Measurements from ENCODE around the gene AAK1.

The AAK1 gene

DNA sequence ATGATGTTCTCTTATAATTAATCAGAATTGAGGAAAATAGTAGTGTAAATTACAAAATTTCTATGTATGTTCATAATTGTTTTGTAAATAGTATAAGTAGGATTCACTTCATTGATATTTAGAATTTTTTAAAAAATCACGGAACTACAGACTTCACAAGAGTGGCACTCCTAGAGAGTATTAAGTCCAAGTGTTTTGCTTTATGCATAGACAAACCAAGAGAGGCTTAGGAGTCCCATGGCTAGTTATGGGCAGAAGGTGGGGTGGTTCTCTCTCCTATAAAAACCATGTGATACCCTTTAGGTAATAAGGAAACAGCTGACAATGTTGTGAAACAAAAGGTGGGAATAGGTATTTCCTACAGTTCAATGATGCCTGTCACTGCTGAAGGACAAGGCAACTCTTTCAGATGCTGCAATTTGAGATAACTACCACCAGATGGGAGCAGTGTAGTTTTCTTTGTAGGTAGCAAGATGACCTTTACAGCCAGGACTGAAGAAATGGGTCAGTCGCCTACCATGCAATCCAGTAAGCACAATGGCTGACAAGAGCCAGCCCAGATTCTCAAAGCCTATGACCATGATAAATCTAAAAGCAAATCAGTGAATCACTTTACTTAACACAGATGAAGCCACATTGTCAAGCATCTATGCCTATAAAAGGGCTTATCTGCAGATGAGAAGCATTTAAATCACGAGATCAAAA, 83.9 kb downstream of the AAK1 start:
- Histone ChIP-seq H3K4me2 (ENCODE audit: insufficient read depth, low read length, poor library complexity, severe bottlenecking) (no peak overlapping the region), H2AFZ (ENCODE audit: low read length) (no peak overlapping the region), H2BK120ac (ENCODE audit: low read depth, low read length) (no peak overlapping the region), H2BK12ac (ENCODE audit: low read length) (no peak overlapping the region), H2BK15ac (ENCODE audit: low read length) (no peak overlapping the region), H3K79me1 (ENCODE audit: low read depth, low read length) (no peaks in the 10 kb centered on the region), H2AK5ac (ENCODE audit: low read depth, low read length) (no peak overlapping the region), H2BK5ac (ENCODE audit: low read length) (no peak overlapping the region), H3K4ac (ENCODE audit: low read length) (no peak overlapping the region), H3K36me3 (replicated peaks in 1 of 2; ENCODE audit: control insufficient read depth in 2 of 2, insufficient read depth in 2 of 2, low read length in 2 of 2) (peaks cover 1 to 4% of the 10 kb centered on the region in 2 donors), H3K27me3 (ENCODE audit: control insufficient read depth in 3 of 3, insufficient read depth in 3 of 3, low read depth in 1 of 3, low read length in 3 of 3) (no peaks in the 10 kb centered on the region), H3K9ac (ENCODE audit: low read depth, low read length, poor library complexity) (no peak overlapping the region), H3K27ac (replicated peaks; ENCODE audit: low read length) (no peak overlapping the region), H3K4me1 (ENCODE audit: control insufficient read depth in 2 of 2, insufficient read depth in 1 of 2, low read depth in 1 of 2, low read length in 2 of 2) (peaks cover 0 to 3% of the 10 kb centered on the region in 2 donors), H4K8ac (ENCODE audit: low read depth, low read length) (no peak overlapping the region), H3K9me3 (replicated peaks in 1 of 2; ENCODE audit: control insufficient read depth in 2 of 2, insufficient read depth in 1 of 2, low read depth in 1 of 2, low read length in 2 of 2) (no peaks in the 10 kb centered on the region), H3K18ac (ENCODE audit: low read length) (no peak overlapping the region), H3K4me3 (ENCODE audit: low read length in 2 of 2) (no peak overlapping the region), H3K23ac (ENCODE audit: low read depth, low read length, poor library complexity) (no peak overlapping the region), H3K14ac (ENCODE audit: low read length) (no peak overlapping the region), H4K91ac (ENCODE audit: low read depth, low read length, poor library complexity) (no peak overlapping the region)
- DNase-seq (ENCODE audit: low spot score) = peak; percentile 63
- no CpG with 5 or more reads among the region's 3 CpGs for WGBS, 2 donors (ENCODE audit: extremely low coverage in 2 of 2, insufficient read length in 2 of 2, insufficient replicate concordance in 1 of 2)

DNA sequence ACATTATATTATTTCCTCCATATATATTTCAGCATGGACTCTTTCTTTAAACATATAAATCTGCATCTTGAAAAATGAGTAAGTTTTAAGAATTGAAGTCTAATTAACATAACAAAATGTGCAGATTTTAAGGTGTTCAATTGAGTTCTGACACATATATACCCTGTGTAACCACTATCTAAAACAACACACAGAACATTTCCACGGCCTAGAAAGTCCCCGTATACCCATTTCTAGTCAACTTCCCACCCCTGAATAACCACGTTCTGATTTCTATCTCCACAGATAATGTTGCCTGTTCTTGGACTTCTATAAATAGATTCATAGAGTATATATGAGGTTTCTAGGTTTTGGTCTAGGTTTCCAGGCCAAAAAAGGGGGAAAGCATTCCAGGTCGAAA, 87.5 kb downstream of the AAK1 start:
- no peak overlapping the region for H2BK5ac ChIP-seq (ENCODE audit: low read length)
- WGBS, 2 donors (ENCODE audit: extremely low coverage in 2 of 2, insufficient read length in 2 of 2, insufficient replicate concordance in 1 of 2) = no CpG with 5 or more reads among the region's 4 CpGs
- H2AK5ac ChIP-seq (ENCODE audit: low read depth, low read length) = no peak overlapping the region
- no peaks in the 10 kb centered on the region for H3K9me3 ChIP-seq (replicated peaks in 1 of 2; ENCODE audit: control insufficient read depth in 2 of 2, insufficient read depth in 1 of 2, low read depth in 1 of 2, low read length in 2 of 2)
- H3K4me2 ChIP-seq (ENCODE audit: insufficient read depth, low read length, poor library complexity, severe bottlenecking) = no peak overlapping the region
- no peak overlapping the region for H2BK12ac ChIP-seq (ENCODE audit: low read length)
- no peaks in the 10 kb centered on the region for H3K79me1 ChIP-seq (ENCODE audit: low read depth, low read length)
- no peak overlapping the region for H3K9ac ChIP-seq (ENCODE audit: low read depth, low read length, poor library complexity)
- peaks cover 1 to 6% of the 10 kb centered on the region in 2 donors for H3K36me3 ChIP-seq (replicated peaks in 1 of 2; ENCODE audit: control insufficient read depth in 2 of 2, insufficient read depth in 2 of 2, low read length in 2 of 2)
- no peak overlapping the region for H3K27ac ChIP-seq (replicated peaks; ENCODE audit: low read length)
- no peak for DNase-seq (ENCODE audit: low spot score)
- H3K14ac ChIP-seq (ENCODE audit: low read length) = no peak overlapping the region
- H4K91ac ChIP-seq (ENCODE audit: low read depth, low read length, poor library complexity) = no peak overlapping the region
- no peak overlapping the region for H2AFZ ChIP-seq (ENCODE audit: low read length)
- H3K4me3 ChIP-seq (ENCODE audit: low read length in 2 of 2) = no peak overlapping the region
- peaks cover 0 to 3% of the 10 kb centered on the region in 2 donors for H3K4me1 ChIP-seq (ENCODE audit: control insufficient read depth in 2 of 2, insufficient read depth in 1 of 2, low read depth in 1 of 2, low read length in 2 of 2)
- no peak overlapping the region for H3K18ac ChIP-seq (ENCODE audit: low read length)
- H3K27me3 ChIP-seq (ENCODE audit: control insufficient read depth in 3 of 3, insufficient read depth in 3 of 3, low read depth in 1 of 3, low read length in 3 of 3) = no peaks in the 10 kb centered on the region
- no peak overlapping the region for H2BK120ac ChIP-seq (ENCODE audit: low read depth, low read length)
- H3K23ac ChIP-seq (ENCODE audit: low read depth, low read length, poor library complexity) = no peak overlapping the region
- H2BK15ac ChIP-seq (ENCODE audit: low read length) = no peak overlapping the region
- no peak overlapping the region for H4K8ac ChIP-seq (ENCODE audit: low read depth, low read length)
- H3K4ac ChIP-seq (ENCODE audit: low read length) = no peak overlapping the region

DNA sequence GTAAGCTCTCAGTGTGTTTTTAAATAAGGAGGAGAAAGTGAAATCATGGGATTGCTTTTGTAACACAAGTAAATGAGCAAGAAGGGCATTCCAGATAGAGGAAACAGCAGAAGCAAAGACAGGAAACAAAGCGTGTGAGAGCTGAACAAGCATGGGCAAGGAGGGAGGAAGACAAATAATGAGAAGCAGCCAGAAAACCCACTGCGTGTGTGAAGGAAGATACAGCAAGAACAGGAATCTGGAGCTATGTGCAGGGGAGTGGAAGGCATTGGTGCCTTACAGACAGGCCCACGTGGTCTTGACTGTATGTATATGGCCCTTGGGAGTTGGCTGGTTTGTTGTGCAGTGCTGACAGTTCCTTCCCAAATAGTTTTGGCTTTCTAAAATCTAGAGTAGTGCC, 88.6 kb downstream of the AAK1 start:
- no peak for DNase-seq (ENCODE audit: low spot score)
- no CpG with 5 or more reads among the region's 3 CpGs for WGBS, 2 donors (ENCODE audit: extremely low coverage in 2 of 2, insufficient read length in 2 of 2, insufficient replicate concordance in 1 of 2)
- H3K27ac ChIP-seq (replicated peaks; ENCODE audit: low read length) = no peak overlapping the region
- no peak overlapping the region for H3K18ac ChIP-seq (ENCODE audit: low read length)
- H3K23ac ChIP-seq (ENCODE audit: low read depth, low read length, poor library complexity) = no peak overlapping the region
- H2BK15ac ChIP-seq (ENCODE audit: low read length) = no peak overlapping the region
- H2BK12ac ChIP-seq (ENCODE audit: low read length) = no peak overlapping the region
- no peak overlapping the region for H3K4me2 ChIP-seq (ENCODE audit: insufficient read depth, low read length, poor library complexity, severe bottlenecking)
- H3K14ac ChIP-seq (ENCODE audit: low read length) = no peak overlapping the region
- no peaks in the 10 kb centered on the region for H3K27me3 ChIP-seq (ENCODE audit: control insufficient read depth in 3 of 3, insufficient read depth in 3 of 3, low read depth in 1 of 3, low read length in 3 of 3)
- H3K4ac ChIP-seq (ENCODE audit: low read length) = no peak overlapping the region
- H3K4me1 ChIP-seq (ENCODE audit: control insufficient read depth in 2 of 2, insufficient read depth in 1 of 2, low read depth in 1 of 2, low read length in 2 of 2) = peaks cover 0 to 1% of the 10 kb centered on the region in 2 donors
- H2AK5ac ChIP-seq (ENCODE audit: low read depth, low read length) = no peak overlapping the region
- H2AFZ ChIP-seq (ENCODE audit: low read length) = no peak overlapping the region
- no peak overlapping the region for H4K91ac ChIP-seq (ENCODE audit: low read depth, low read length, poor library complexity)
- no peak overlapping the region for H2BK5ac ChIP-seq (ENCODE audit: low read length)
- peak overlapping the region in 1 of 2 donors; percentile 15 for H3K4me3 ChIP-seq (ENCODE audit: low read length in 2 of 2)
- no peak overlapping the region for H3K9ac ChIP-seq (ENCODE audit: low read depth, low read length, poor library complexity)
- no peaks in the 10 kb centered on the region for H3K79me1 ChIP-seq (ENCODE audit: low read depth, low read length)
- no peaks in the 10 kb centered on the region for H3K9me3 ChIP-seq (replicated peaks in 1 of 2; ENCODE audit: control insufficient read depth in 2 of 2, insufficient read depth in 1 of 2, low read depth in 1 of 2, low read length in 2 of 2)
- H4K8ac ChIP-seq (ENCODE audit: low read depth, low read length) = no peak overlapping the region
- no peak overlapping the region for H2BK120ac ChIP-seq (ENCODE audit: low read depth, low read length)
- peaks cover 1 to 6% of the 10 kb centered on the region in 2 donors for H3K36me3 ChIP-seq (replicated peaks in 1 of 2; ENCODE audit: control insufficient read depth in 2 of 2, insufficient read depth in 2 of 2, low read length in 2 of 2)

DNA sequence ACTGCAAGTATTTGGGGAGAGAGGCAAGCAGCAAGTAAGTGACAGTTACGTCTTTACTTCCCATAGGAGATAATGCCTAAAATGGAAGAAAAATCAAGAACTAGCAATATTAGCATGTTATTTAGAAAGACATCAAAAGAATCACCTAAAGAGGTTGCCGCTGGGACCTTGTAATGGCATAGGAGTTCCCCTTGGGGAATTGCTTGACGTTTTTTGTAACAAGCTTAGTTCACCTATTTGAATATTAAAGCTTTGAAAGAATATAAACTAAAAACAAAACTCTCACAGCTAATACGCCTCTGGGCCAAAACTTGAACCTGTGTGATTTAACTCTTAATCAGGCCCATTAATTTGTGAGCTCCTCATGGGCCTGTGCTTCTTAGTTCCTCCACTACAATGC, 89.0 kb downstream of the AAK1 start:
- H3K79me1 ChIP-seq (ENCODE audit: low read depth, low read length) = no peaks in the 10 kb centered on the region
- H3K14ac ChIP-seq (ENCODE audit: low read length) = no peak overlapping the region
- H3K9ac ChIP-seq (ENCODE audit: low read depth, low read length, poor library complexity) = no peak overlapping the region
- no peak for DNase-seq (ENCODE audit: low spot score)
- H3K18ac ChIP-seq (ENCODE audit: low read length) = no peak overlapping the region
- no peak overlapping the region for H2BK5ac ChIP-seq (ENCODE audit: low read length)
- no peak overlapping the region for H2AK5ac ChIP-seq (ENCODE audit: low read depth, low read length)
- H3K4ac ChIP-seq (ENCODE audit: low read length) = no peak overlapping the region
- peaks cover 1 to 6% of the 10 kb centered on the region in 2 donors for H3K36me3 ChIP-seq (replicated peaks in 1 of 2; ENCODE audit: control insufficient read depth in 2 of 2, insufficient read depth in 2 of 2, low read length in 2 of 2)
- no peak overlapping the region for H2BK12ac ChIP-seq (ENCODE audit: low read length)
- WGBS, 2 donors (ENCODE audit: extremely low coverage in 2 of 2, insufficient read length in 2 of 2, insufficient replicate concordance in 1 of 2) = no CpG with 5 or more reads among the region's 4 CpGs
- H2BK120ac ChIP-seq (ENCODE audit: low read depth, low read length) = no peak overlapping the region
- no peak overlapping the region for H4K91ac ChIP-seq (ENCODE audit: low read depth, low read length, poor library complexity)
- H3K4me2 ChIP-seq (ENCODE audit: insufficient read depth, low read length, poor library complexity, severe bottlenecking) = no peak overlapping the region
- no peak overlapping the region for H2BK15ac ChIP-seq (ENCODE audit: low read length)
- no peak overlapping the region for H4K8ac ChIP-seq (ENCODE audit: low read depth, low read length)
- H3K27me3 ChIP-seq (ENCODE audit: control insufficient read depth in 3 of 3, insufficient read depth in 3 of 3, low read depth in 1 of 3, low read length in 3 of 3) = no peaks in the 10 kb centered on the region
- no peak overlapping the region for H2AFZ ChIP-seq (ENCODE audit: low read length)
- H3K23ac ChIP-seq (ENCODE audit: low read depth, low read length, poor library complexity) = no peak overlapping the region
- H3K4me3 ChIP-seq (ENCODE audit: low read length in 2 of 2) = no peak overlapping the region
- H3K4me1 ChIP-seq (ENCODE audit: control insufficient read depth in 2 of 2, insufficient read depth in 1 of 2, low read depth in 1 of 2, low read length in 2 of 2) = no peaks in the 10 kb centered on the region
- no peaks in the 10 kb centered on the region for H3K9me3 ChIP-seq (replicated peaks in 1 of 2; ENCODE audit: control insufficient read depth in 2 of 2, insufficient read depth in 1 of 2, low read depth in 1 of 2, low read length in 2 of 2)
- no peak overlapping the region for H3K27ac ChIP-seq (replicated peaks; ENCODE audit: low read length)

All from neuronal stem cell (in vitro differentiated cells).